Measurements from ENCODE around the gene DOCK1.
"Not testable (repeated sequence)": the region's sequence is repeated elsewhere in the genome, so short reads cannot be mapped to it uniquely, and the experiment has no call there.

The DOCK1 gene

DNA sequence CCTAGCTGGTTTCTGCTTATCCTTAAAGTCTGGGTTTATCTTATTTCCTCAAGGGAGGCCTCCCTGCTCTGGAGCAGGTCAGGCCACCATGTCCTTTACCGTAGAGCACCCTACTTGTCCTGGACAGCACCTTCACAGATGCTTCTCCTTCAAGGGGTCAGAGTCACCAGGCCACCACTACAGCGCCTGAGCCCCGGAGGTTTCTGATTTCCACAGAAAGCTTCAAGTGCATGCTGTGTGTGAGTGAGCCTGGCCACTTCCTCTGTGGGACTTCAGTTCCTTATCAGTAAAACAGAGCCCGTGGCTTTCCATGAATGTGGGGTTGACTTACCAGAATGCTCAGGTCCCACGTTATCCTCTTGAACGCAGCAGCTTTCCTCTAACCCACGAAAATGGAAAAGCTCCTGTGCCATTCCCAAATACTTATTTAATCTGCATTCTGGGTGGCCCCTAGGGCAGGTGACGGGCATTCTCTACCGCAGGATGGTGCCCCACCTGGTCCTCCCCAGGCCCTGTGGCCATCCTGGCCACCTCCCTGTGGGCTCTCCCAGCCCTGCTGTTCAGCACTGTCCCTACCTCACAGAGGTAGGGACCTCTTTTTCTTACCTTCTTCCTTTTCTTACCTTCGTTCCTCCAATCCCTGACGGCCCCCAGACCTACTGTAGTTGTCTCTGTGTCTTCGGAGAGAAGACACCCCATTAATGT is 1.4 kb upstream of the DOCK1 start:
- DNase-seq (ENCODE audit: low spot score), result no peak

- DNase-seq (ENCODE audit: low spot score), result no peak
Measured at GRCh38 chr10:126904516-126904817, 761 bp upstream of the DOCK1 start.

DNA sequence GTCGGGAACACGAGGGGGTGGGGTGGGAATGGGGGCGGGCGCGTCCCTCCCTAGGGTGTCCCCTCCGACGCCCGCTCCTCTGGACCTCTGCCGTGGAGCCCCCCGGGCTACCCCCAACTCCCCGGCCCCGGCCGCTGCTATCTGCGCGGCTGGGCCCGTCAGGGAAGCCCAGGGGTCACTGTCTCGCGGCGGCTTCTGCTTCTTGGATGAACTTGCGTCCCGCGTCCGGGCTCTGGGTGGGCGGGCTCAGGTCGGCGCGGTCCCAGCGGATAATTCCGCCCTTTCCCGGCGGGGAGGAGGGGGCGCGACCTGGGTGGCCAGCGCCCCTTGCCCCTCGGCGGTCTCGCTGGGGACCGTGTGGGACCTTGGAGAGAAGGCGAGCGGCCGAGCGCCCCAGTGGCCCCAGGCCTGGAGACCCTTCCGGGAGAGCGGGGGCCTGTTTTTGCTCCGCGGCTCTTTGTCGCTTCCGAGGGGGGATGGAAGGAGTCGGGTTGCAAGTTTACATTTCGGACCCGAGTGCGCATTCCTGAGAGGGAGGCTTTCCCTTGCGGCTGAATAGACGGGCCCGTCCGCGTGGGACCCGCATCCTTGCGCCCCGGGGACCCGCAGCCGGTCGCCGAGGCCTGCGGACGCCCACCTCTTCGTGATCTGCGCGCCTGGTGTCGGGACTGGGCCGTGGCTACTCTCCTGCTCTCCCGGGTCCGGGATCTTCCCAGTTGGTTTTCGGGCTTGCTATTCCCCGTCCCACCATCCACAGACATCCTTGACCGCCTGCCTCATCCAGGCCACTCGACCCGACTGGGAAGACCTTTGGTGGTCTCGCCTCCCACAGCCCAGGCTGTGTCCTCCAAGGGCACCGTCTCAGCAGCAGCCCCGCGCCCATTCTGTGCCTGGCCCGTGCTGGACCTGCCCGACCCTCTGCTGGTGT is 812 bp downstream of the DOCK1 start:
- peak; percentile 43 for DNase-seq (ENCODE audit: low spot score)

DNA sequence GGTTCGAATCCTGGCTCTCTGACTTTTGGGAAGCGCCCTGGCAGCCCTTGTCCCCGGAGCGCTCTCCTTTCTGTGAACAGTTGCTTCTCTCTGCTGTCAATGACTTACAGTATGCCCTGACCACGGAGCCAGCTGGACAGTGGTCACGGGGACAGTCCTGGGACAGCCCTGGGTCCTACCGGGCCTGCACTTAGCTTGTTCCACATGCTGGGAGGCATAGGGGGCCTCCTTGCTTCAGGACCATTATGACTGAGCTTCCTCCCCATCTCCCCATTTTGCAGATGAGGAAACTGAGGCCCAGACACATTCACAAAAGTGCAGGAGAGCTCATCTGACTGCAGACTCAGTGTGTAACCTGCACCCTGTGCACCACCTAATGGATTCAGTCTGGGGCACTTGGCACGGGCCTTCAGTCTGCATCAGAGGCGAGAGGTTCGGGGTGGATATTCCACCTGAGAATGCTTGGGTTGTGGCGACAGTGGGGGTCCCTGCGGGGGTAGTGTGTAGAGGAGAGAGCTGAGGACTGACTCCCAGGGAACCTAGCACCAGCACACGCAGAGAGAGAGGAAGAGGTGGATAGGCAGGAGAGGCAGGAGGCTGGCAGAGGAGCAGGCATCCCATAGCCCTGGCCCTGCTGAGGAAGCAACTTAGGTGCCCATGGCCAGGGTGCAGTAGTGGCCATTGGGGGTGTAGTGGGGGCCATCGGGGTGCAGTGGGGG is 1.6 kb downstream of the DOCK1 start:
- DNase-seq (ENCODE audit: low spot score), result no peak

DNA sequence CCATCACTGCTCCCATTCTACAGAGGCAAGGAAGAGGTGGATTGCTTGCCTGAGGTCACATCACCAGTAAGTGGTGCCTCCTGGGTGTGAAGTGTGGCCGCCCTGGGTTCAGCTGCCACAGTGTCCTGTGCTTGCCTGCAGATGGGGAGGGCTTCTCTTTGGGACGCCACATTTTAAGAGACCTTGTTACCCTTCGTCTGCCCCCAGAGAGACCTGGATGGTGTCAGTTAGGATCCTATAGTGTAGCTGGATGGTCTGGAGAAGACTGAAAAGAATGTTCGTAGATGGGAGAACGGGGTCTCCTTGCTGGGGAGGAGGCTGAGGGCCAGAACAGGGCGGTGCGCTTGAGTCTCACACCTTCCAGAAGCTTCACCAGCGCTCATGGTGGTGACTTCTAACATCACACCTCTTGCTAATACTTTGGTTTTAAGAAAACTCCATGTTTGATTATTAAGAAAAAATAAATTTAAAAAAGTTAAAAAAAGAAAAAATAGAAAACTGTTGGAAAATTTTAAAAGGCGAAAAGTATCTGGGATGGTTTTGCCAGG is 2.3 kb downstream of the DOCK1 start:
- DNase-seq (ENCODE audit: low spot score), result no peak

DNA sequence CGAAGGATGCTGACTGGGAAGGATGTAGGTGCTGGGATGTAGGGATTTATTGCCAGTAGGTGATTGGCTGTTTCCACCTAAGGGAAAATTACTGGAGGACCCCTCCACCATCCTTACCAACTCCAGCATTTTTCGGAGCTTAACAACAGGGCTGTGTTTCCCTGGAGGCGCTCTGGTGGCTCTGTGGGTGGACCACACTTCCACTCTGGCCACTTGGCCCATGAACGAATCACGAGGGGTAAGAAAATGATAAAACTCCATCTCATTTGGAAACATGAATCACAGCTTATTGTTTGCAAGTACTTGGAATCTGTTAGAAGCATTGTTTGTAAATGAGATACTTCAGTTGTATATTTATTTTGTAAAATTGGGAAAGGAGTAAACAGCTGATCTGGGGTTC is 3.0 kb downstream of the DOCK1 start:
- peak; percentile 58 for DNase-seq (ENCODE audit: low spot score)

GRCh38 chr10:126908729-126909128 is 3.5 kb downstream of the DOCK1 start:
- DNase-seq (ENCODE audit: low spot score), result no peak

GRCh38 chr10:126909147-126909546 is 3.9 kb downstream of the DOCK1 start:
- no peak for DNase-seq (ENCODE audit: low spot score)

GRCh38 chr10:126910196-126910595 is 5.0 kb downstream of the DOCK1 start:
- no peak for DNase-seq (ENCODE audit: low spot score)

GRCh38 chr10:126910798-126911197 is 5.6 kb downstream of the DOCK1 start:
- DNase-seq (ENCODE audit: low spot score), result no peak

- no peak for DNase-seq (ENCODE audit: low spot score)
Measured at GRCh38 chr10:126911301-126911700, 6.1 kb downstream of the DOCK1 start.

GRCh38 chr10:126913316-126913715 is 8.1 kb downstream of the DOCK1 start:
- DNase-seq (ENCODE audit: low spot score), result no peak

GRCh38 chr10:126914561-126914960 is 9.3 kb downstream of the DOCK1 start:
- DNase-seq (ENCODE audit: low spot score), result no peak

- DNase-seq (ENCODE audit: low spot score), result not testable (repeated sequence)
Measured at GRCh38 chr10:126916952-126917351, 11.7 kb downstream of the DOCK1 start.

- DNase-seq (ENCODE audit: low spot score), result no peak
Measured at GRCh38 chr10:126917375-126917774, 12.1 kb downstream of the DOCK1 start.

DNA sequence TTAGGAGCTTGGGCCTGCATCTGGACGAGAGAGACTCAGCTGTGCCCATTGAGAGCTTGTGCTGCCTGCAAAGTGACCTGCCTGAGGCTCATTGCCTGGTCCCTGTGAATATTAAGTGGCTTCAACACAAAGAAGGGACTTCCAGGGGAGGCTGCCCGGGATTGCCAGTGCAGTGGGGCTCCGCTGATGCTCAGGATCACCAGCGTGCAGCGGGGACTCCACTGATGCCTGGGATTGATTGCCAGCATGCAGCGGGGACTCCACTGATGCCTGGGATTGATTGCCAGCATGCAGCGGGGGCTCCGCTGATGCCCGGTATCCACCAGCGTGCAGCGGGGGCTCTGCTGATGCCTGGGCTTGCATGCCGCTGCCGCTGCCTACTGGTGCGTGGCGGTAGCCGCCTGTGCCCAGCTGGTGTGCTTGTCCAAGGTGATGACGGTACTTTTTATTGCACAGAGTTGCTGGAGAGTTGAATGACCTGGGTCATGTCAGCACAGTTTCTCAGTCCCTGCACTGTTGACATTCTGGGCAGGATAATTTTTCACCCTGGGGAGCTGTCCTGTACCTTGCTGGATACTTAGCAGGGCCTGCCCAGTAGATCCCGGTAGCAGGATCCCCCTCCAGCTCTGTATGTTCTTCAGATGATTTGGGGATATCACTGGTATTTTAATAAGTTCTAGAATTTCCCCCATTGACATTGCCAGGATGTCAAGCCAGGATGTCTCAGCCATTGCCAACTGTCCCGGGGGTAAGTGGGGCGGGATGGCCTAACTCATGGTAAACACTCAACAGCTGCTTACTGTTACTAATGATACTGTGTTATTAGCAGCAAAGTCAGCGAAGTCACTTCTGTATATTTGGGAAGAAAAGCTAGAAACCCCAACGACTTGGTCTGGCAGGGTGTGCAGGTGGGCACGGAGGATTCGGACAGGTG is 13.0 kb downstream of the DOCK1 start:
- no peak for DNase-seq (ENCODE audit: low spot score)

GRCh38 chr10:126919426-126919825 is 14.2 kb downstream of the DOCK1 start:
- DNase-seq (ENCODE audit: low spot score), result no peak

DNA sequence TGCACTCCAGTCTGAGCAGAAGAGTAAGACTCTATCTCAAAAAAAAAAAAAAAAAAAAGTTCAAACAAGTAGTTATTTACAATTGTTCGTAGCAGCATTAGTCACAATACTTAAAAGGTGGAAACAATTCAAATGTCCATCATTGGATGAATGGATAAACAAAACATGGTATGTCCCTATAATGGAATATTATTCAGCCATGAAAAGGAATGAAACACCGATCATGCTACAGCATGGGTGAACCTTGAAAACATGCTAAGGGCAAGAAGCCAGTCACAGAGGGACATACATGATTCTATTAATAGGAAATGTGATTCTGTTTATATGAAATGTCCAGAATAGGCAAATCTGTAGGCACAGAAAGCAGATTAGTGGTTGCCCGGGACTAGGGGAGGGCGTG is 15.9 kb downstream of the DOCK1 start:
- no peak for DNase-seq (ENCODE audit: low spot score)

GRCh38 chr10:126921974-126922525 is 16.8 kb downstream of the DOCK1 start:
- peak; percentile 76 for DNase-seq (ENCODE audit: low spot score)

DNA sequence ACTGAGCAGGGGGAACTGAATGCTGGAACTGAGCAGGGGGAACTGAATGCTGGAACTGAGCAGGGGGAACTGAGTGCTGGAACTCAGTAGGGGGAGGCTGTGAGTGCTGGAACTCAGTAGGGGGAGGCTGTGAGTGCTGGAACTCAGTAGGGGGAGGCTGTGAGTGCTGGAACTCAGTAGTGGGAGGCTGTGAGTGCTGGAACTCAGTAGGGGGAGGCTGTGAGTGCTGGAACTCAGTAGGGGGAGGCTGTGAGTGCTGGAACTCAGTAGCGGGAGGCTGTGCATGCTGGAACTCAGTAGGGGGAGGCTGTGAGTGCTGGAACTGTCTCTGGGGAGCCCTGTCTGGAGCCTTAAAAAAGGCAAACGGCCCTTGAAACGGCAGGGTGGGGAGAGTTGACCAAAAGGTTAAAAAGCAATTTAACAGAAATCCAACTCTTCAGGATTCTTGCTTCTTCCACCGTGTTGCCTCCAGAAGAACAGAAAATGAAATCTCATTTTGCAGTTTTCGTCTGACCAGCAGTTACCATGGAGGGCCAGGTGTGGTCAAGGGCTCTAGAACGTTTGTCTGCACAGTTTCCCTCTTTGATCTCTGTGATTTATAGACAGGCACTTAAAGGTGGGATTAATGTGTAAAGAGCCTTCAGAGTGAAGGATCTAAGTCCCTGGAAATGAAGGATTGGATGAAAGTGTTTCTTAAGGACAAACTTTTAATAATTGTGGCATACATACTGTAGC is 19.1 kb downstream of the DOCK1 start:
- no peak for DNase-seq (ENCODE audit: low spot score)
